Measurements from ENCODE around the gene CDH18.

The CDH18 gene, protein sequence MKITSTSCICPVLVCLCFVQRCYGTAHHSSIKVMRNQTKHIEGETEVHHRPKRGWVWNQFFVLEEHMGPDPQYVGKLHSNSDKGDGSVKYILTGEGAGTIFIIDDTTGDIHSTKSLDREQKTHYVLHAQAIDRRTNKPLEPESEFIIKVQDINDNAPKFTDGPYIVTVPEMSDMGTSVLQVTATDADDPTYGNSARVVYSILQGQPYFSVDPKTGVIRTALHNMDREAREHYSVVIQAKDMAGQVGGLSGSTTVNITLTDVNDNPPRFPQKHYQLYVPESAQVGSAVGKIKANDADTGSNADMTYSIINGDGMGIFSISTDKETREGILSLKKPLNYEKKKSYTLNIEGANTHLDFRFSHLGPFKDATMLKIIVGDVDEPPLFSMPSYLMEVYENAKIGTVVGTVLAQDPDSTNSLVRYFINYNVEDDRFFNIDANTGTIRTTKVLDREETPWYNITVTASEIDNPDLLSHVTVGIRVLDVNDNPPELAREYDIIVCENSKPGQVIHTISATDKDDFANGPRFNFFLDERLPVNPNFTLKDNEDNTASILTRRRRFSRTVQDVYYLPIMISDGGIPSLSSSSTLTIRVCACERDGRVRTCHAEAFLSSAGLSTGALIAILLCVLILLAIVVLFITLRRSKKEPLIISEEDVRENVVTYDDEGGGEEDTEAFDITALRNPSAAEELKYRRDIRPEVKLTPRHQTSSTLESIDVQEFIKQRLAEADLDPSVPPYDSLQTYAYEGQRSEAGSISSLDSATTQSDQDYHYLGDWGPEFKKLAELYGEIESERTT

DNA sequence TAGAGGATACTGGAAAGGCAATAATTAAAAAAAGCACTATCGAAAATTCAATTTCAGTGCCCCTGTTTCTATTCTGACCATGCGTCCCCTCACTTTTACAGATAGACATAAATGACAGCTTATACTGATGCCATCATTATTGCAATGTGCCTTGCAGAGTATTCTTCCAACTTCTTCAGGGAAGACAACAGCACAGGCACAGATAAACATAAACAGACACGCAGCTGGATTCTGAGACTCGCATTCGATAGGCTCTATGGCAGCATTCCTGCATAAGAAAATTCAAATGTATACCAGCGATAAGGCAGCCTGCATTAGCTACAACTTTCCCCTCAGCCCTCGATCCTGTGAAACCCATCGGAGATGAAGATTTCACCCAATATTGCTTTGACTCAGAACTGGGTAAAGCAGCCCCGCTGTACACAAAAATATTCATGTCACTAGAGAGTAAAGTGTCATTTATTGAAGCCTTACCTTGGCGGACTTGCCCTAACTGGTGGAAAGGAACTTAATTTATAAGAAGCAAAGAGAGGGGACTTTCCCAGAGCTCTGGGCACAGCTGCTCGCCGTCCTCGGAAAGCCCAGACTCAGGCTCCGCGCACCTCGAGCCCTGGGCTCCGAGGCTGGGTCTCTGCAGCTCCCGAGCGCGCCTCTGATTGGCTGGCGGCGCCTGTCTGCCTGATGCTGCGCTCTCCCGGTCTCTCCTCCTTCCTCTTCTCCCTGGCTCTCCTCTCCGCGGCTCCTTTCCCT is at the start of gene CDH18:
Gene CDH18 (minus strand): TSS at position 589 of the 750 bp plus-strand sequence. CDS start 149,214 bp downstream, outside the sequence.
- DNase-seq, result no peak

DNA sequence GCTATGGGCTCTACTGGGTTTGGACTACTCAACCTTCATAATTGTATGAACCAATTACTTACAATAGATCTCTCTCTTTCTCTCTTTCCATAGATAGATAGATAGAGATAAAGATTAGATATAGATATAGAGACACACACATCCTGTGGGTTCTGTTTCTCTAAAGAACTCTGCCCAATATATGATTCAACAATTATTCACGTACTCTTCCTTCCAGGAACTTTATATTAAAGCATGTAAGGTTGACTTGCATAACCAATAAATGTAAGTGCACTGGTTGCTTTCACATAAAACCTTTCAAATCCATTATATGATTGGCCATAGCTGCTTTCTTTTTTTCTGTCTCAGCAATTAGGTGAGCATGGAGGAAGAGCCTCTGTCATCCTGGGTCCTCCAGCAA is 46.7 kb upstream of the CDH18 start:
- no peak for DNase-seq

DNA sequence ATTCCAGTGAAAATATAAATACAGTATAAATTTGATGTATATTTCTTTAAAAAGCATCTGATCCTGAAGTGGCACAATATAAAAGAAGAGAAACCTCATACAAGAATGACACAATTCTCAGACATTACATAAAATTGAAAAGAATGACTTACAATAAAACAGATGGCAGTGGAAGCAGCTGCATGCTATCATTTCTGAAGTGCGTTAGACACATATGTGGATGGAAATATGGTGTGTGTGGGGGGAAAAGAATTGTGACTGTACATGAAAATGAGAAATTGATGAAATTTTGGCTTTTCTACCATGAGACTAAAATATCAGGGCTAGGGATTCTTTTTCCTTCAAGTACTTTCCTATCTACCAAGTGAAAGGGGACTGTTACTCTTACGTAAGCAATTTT is 45.9 kb upstream of the CDH18 start:
- no peak for DNase-seq

DNA sequence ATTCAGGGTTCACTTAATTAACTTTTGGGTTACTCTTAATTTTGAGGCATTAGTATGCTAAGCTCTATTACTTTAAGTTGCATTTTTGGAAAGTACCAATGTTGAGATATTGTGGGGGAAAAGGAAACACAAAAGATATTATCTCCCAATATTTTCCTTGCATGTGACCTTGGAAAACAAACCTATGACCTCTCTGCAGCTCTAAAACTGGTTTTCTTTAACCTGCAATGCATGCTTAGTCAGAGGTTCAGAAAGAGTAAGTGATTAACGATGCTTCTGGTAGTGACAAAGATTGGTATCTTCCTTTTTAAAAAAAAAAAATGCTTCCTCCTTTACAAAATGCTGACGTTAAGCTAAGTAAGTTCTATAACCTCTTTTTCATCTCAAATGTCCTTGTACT is 44.9 kb upstream of the CDH18 start:
- DNase-seq, result no peak

DNA sequence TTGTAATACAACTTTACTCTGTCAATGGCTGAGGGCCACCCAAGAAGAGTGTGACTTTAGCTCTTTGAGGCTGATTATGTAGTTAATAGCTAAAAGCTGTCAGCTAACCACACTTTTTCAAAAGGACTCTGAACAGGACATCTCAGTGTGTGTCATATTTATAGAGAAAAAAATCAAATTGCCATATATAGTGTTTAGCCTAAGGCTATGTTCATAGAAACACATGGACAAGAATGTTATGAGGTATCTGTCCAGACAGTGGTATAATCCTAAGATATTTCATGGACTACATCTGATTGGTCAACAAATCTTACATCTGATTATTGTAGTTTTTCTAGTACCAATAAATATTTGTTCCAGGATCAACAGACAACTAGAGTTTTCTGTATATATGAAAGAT is 42.1 kb upstream of the CDH18 start:
- DNase-seq, result no peak

DNA sequence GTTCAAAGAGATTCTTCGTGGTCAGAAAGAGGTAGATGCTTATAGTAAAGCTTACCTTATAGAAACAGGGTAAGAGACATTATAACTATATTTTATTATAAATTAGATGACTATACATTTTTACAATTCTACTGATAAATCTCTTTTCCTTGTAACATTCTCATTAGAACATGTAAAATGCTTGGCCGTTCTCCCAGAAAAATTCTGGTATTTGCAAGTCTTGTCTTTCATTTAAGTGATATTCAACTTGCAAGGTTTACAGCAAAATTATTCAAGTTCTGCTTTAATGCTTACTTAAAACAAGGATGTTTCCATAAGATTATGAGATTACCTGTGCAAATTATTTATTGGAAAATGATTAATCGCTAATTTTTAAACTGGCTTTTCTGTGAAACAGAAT is 41.3 kb upstream of the CDH18 start:
- no peak for DNase-seq

DNA sequence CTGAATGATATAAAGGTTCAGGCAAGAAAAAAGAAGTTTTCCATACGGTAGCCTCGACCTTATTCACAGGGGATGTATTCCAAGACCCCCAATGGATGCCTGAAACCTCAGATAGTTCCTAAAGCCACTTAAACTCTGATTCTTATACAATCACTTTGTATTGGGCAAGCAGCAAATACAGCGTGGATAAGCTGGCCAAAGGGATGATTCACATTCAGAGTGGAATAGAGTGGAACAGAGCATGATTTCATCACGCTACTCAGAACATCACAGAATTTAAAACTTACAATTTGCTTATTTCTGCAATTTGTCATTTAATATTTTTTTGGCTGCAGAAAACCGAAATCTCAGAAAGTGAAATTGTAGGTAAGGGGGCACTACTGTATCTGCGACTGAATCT is 40.5 kb upstream of the CDH18 start:
- no peak for DNase-seq

DNA sequence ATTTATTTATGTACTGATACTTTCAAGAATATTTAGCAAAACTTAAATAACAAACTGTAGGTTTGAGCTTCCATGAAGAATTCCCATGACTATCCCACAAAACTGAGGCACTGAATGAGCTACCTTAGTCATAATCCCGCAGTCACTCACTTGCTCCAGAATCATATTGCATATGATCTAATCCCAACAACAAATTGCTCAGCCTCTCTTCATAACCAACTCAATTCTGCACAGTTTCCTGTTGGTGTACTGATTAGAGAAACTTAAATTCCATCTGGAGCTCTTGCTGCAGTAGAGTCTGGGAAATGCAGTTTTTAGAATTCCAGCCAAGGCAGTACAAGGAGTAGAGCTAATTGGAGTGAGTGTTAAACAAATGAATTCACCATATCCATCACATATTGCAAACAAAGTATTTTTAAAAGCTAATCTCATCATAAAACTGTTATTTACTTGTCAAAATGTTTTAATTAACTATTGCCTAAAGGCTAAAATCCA is 35.7 kb upstream of the CDH18 start:
- DNase-seq, result no peak

DNA sequence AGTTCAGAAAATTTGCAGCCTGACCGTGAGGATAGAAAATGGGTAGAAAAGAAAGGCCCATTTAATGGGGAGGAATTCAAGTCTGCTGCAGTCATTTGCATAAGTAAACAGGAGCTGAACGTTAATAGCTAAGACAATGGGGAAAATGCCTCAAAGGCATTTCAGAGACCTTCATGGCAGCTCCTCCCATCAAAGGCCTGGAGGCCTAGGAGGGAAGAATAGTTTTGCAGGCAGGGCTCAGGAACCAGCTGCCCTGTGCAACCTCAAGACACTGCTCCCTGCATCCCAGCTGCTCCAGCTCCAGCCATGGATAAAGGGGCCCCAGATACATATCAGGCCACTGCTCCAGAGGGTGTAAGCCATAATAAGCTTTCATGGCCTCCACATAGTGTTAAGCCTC is 32.2 kb upstream of the CDH18 start:
- no peak for DNase-seq

DNA sequence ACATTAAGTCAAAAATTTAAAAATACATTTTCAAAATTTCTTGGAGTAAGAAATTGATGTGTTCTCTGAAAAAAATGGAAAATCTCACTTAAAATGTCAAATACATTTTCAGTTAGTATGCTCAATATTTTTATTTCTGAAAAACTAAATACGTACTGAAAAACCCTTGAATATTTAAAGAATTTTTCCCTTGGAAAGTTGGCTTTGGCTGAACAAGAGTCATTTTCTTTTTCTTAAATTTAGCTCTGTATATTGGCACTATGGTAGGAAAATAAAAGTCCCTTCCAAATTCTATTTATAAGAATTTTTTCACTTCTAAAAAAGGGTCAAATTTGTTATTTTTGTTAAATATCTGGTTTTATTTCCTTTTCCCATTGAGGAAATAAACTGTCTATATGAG is 29.0 kb upstream of the CDH18 start:
- DNase-seq, result no peak

DNA sequence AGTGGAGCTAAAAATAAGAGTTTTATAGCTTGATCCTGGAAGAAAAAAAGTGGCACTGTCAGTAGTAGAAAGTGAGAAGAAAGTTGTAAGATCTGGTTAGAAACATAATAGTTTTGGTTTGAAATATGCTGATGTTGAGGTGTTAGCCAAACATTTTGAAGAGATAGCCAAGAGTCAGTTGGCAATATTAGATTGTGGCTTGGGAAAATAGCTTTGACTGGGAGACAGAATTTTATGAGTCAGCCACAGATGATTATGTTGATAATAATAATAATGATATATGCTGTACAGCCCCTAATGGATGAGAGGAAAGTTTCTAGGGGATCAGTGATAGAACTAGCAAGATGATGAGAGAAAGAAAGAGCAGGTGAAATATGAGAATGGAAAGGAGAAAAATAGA is 12.4 kb upstream of the CDH18 start:
- no peak for DNase-seq

DNA sequence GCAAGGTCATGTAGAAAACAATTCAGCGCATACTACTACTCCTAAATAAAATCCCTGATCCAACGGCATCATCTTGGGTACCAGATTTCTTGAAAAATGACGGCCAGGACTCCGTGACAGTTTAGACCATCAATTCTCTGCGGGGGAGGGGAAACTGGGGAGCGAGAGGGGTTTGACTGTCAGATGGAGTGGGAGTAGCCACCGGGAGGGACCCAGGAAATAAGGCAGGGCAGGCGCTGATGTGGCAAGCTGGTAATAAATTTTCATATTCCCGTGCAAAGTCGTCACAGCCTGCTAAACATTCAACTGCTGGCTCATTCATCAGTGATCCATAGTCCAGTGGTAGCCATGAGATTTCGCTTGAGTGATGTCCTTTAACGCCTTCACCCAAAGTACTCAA is 457 bp upstream of the CDH18 start:
- DNase-seq, result no peak

DNA sequence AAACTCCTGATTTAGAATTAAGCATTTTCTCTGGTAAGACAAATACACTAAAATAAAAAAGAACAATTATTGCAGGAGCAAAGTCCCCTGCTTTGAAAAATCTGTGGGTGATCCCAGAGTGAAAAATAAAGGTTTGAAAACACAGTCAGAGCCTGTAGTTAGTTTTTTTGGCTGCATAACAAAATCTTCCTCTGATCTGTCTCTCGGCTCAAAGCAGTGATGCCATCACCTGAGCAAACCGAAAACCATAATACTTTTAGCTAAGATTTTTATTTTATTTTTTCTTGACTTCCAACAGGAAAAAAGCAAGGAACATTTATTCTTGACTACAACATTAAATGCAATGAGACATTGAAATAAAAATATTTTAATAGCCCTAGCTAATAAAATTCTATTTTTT is 1.2 kb downstream of the CDH18 start:
- no peak for DNase-seq

DNA sequence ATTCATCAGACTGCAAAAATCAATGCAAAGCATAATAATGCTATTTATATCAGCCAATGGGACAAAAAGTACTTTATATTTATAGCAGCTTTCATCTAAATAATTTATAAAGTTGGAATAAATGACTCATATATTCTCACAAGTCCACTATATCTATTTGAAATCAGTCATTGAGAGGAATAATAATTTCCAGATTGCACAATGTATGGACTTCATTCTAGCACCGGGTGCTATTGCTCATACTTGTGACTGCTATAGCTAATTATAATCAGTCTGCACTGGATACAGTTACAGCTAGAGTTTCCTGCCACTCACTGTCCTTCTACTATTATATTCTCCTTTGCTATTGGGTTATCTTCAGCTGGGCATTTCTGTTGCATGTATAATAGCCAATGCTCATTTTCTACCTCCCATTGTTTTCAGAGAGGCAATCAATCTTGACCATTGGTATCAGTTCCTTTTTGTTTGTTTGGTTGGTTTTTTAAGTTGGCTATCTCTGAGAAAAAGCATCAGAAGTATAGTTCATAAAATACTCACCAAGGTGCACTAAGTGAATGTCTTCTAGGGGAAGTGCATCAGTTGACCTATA is 1.9 kb downstream of the CDH18 start:
- DNase-seq, result no peak

DNA sequence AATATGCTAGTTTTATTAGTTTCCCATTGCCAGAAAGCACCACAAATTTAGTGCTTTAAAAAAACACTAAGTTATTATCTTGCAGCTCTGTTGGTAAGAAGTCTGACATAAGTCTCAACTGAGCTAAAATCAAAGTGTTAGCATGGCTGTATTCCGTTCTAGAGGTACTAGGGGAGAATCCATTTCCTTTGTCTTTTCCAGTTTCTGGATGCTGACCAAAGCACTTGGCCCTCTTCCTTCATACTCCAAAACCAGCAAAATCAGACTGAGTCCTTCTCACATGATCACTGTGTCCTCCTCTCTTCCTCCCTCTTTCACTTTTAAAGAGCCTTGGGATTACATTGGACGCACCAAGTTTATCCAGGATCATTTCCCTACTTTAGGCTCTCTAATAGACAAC is 9.5 kb downstream of the CDH18 start:
- DNase-seq, result no peak

DNA sequence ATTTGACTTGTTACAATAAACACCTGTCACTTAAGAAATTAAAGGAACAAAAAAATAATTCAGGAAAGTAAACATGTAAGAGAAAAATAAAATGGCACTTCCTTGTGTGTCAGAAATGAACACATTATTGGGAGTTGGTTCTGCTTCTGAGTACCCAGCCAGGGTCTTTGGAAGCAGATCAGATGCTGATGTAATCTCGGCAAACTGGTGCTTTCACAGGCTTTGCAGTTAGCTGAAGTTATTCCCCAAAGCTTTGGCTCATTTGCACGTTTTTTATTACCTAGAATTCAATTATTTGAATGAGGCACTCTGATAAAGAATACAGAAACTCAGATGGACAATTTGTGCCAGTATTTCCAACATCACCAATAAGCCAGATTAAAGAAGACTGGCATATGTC is 10.9 kb downstream of the CDH18 start:
- DNase-seq, result no peak

DNA sequence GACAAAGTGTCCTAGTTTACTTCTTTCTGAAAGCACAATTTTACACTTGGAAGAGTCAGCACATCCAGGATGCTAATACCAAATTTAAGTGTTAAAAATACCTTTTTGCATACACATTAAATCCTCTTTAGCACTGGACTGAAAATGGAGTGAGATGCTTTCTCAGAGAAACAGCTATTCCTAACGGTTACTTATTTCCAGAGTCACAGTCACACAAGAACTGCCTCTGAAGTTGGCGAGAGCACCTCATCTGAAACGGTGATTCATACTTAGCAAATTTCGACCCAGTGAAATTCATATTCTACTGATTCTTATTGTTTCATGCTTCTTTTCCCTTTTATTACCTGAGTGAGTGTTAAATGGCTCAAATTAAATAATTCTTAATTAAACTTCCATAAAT is 12.2 kb downstream of the CDH18 start:
- no peak for DNase-seq

DNA sequence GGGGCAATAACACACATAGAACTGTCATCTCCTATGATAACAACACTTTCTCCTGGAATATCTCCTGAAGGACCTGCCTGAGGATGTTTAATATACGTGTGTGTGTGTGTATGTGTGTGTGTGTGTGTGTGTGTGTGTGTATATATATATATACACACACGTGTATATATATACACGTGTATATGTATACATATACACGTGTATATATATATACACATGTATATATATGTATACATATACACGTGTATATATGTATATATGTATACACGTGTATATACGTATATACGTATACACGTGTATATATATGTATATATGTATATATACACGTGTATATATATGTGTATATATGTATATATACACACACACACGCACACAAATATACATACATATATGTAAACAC is 27.5 kb downstream of the CDH18 start:
- no peak for DNase-seq

DNA sequence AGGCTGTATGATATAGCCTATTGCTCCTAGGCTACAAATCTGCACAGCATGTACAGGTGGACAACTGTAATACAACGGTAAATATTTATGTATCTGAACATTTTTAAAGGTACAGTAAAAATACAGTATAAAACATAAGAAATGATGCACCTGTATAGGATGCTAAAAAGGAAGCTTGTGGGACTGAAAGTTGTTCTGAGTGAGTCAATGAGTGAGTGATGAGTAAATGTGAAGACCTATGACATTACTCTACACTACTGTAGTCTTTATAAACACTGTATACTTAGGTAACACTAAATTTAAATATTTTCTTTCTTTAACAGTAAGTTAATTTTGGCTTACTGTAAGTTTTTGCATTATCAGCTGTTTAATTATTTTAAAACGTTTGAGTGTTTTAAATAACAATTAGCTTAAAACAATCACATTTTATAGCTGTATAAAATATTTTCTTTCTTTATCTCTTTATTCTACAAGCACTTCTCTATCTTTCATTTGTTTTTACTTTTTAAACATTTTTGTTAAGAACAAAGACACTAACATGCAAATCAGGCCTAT is 28.1 kb downstream of the CDH18 start:
- no peak for DNase-seq

DNA sequence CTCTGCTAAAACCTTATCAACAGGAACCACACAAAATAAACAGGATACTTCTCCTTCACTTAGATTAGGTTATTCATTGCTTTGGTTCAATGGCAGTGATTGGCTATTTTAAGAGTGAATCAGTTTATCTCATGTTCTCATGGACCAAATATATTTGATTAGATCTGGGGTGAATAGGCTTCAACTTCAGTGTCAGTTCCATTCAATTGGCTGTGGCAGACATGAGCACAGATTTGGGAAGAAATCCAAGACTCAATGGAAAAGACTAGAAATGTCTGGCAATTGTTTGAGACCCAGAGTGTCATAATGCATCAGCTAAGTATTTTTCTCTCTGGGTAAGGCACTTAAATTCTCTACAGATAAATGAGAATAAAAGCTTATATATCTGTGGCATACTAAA is 37.1 kb downstream of the CDH18 start:
- no peak for DNase-seq

DNA sequence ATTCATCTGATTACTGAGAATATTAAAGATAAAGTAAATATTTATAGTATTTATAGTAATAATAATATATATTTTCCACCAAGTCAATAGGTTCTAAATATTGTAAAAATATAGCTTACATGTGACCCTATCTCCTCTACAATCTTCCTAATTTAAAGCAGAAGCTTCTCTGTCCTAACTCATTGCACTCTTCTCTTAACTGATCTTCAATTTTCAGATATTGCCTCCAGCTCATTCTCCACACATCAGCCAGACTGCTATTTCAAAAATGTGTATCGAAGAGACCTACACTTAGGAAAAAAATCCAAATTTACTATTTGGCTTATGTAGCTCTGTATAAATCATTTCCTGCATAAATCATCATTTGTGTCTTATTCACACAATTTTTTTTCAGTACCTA is 47.8 kb downstream of the CDH18 start:
- no peak for DNase-seq

DNA sequence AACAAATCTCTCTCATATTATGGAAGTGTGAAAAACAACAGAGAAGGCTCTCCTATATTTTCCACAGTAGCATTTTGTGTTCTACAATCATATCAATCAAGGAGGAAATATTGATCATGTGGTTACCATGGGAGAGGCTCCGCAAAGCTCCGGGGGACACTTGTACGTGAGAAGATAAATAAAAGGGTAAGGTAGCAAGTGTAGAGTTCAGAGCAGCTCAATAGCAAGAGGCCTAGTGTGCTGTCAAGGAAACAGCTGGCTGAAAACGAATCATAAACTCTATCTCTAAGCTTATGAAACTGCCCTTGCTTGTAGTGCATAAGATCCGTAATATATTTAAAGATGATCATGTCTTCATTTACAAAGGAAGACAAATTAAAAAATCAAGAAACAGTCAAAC is 57.5 kb downstream of the CDH18 start:
- no peak for DNase-seq

Measured in hematopoietic multipotent progenitor cell treated with erythropoietin and hydrocortisone succinate and interleukin-3 and kit ligand, for 8 days (in vitro differentiated cells).